GM23338 (cell line): ENCODE measurements around the gene GNB4. TPM values are rescaled to one million over a fixed set of nuclear protein-coding genes. Genes with fewer than 3 reads are reported as not detected.

Experiments
- ATAC-seq: fragments of 200-7000 bp; cut with Tn5 transposase; 3 replicates; pipeline ENCODE4 v1.9.1; 2020
- DNase-seq: peaks from one replicate; pipeline ENCODE4 v3.0.0-alpha.2; 2015; ENCODE audit warnings: low spot score
- H2AFZ ChIP-seq: fragments of 200-600 bp; sonication (generic); 2 replicates; pipeline ENCODE4 v1.8.0; 2016; ENCODE audit warnings: antibody characterized with exemption, mild to moderate bottlenecking, moderate library complexity
- H3F3A ChIP-seq: fragments of 200-600 bp; sonication (generic); replicated peaks from 2 replicates; pipeline ENCODE4 v1.8.0; 2017; ENCODE audit warnings: antibody characterized with exemption, mixed run types, low read depth
- H3K27ac ChIP-seq: fragments of 200-600 bp; sonication (generic); 2 replicates; pipeline ENCODE4 v1.6.1; 2016; ENCODE audit warnings: low read depth
- H3K27me3 ChIP-seq: fragments of 200-600 bp; sonication (generic); 2 replicates; pipeline ENCODE4 v1.8.0; 2016; ENCODE audit warnings: mild to moderate bottlenecking, mixed run types, moderate library complexity; ENCODE audit not compliant: insufficient read depth
- H3K36me3 ChIP-seq: fragments of 200-600 bp; sonication (generic); 2 replicates; pipeline ENCODE4 v1.8.0; 2016; ENCODE audit warnings: mild to moderate bottlenecking; ENCODE audit not compliant: insufficient read depth
- H3K4me1 ChIP-seq: fragments of 200-600 bp; sonication (generic); 2 replicates; pipeline ENCODE4 v1.8.0; 2016; ENCODE audit warnings: mild to moderate bottlenecking, moderate library complexity; ENCODE audit not compliant: insufficient read depth
- H3K4me2 ChIP-seq: fragments of 200-600 bp; sonication (generic); 2 replicates; pipeline ENCODE4 v1.7.1; 2017; ENCODE audit warnings: mixed run types
- H3K4me3 ChIP-seq: fragments of 200-600 bp; sonication (generic); 2 replicates; pipeline ENCODE4 v1.6.1; 2016; ENCODE audit warnings: mixed run types
- H3K79me2 ChIP-seq: fragments of 200-600 bp; sonication (generic); replicated peaks from 2 replicates; pipeline ENCODE4 v1.8.0; 2017; ENCODE audit warnings: mild to moderate bottlenecking; ENCODE audit not compliant: insufficient read depth
- H3K9me2 ChIP-seq: fragments of 200-600 bp; sonication (generic); 2 replicates; pipeline ENCODE4 v1.8.0; 2017; ENCODE audit not compliant: insufficient read depth
- H4K20me1 ChIP-seq: fragments of 200-600 bp; sonication (generic); replicated peaks from 2 replicates; pipeline ENCODE4 v1.8.0; 2017; ENCODE audit warnings: mild to moderate bottlenecking; ENCODE audit not compliant: insufficient read depth
- H3K27ac Mint-ChIP-seq: 2 replicates; pipeline ENCODE4 v1.8.0; 2020; ENCODE audit warnings: inconsistent platforms, mild to moderate bottlenecking, moderate library complexity, mixed read lengths
- H3K27me3 Mint-ChIP-seq: 3 replicates; pipeline ENCODE4 v1.8.0; 2022; ENCODE audit warnings: low read depth, mild to moderate bottlenecking, moderate library complexity, mixed read lengths, inconsistent platforms; ENCODE audit not compliant: insufficient read depth, poor library complexity
- H3K36me3 Mint-ChIP-seq: 3 replicates; pipeline ENCODE4 v1.8.0; 2021; ENCODE audit warnings: low read depth, mild to moderate bottlenecking, inconsistent platforms, moderate library complexity, mixed read lengths
- H3K4me1 Mint-ChIP-seq: 3 replicates; pipeline ENCODE4 v1.8.0; 2020; ENCODE audit warnings: mild to moderate bottlenecking, inconsistent platforms, mixed read lengths
- H3K4me3 Mint-ChIP-seq: 3 replicates; pipeline ENCODE4 v1.8.0; 2021; ENCODE audit warnings: moderate library complexity, mild to moderate bottlenecking, inconsistent platforms, mixed read lengths
- H3K9me3 Mint-ChIP-seq: 3 replicates; pipeline ENCODE4 v1.8.0; 2020; ENCODE audit warnings: moderate library complexity, mild to moderate bottlenecking, inconsistent platforms, mixed read lengths
- CREB1 ChIP-seq: fragments of 250-450 bp; sonication (Bioruptor Pico); IDR thresholded peaks from 2 replicates; pipeline ENCODE4 v1.5.0; 2020; ENCODE audit warnings: low read depth, mild to moderate bottlenecking, moderate library complexity
- CTCF ChIP-seq, 2 experiments: fragments of 200-600 bp in 1 of 2; sonication (generic) in 1 of 2; conservative IDR thresholded peaks; 2 replicates each; pipeline versions ENCODE4 v1.5.1 to v1.6.1; 2016 to 2017; ENCODE audit warnings: antibody characterized with exemption in 2 of 2, low read depth in 2 of 2, mild to moderate bottlenecking in 2 of 2, moderate library complexity in 1 of 2
- ETS1 ChIP-seq: IDR thresholded peaks from 2 replicates; pipeline ENCODE4 v1.6.1; 2016; ENCODE audit warnings: antibody characterized with exemption
- EZH2 ChIP-seq: fragments of 200-600 bp; sonication (generic); IDR thresholded peaks from one replicate; pipeline ENCODE4 v1.8.0; 2017; ENCODE audit warnings: antibody characterized with exemption, mild to moderate bottlenecking, low read depth; ENCODE audit not compliant: unreplicated experiment
- EZH2phosphoT487 ChIP-seq: fragments of 200-600 bp; sonication (generic); IDR thresholded peaks from one replicate; pipeline ENCODE4 v1.8.1; 2018; ENCODE audit warnings: antibody characterized with exemption; ENCODE audit not compliant: unreplicated experiment
- JUNB ChIP-seq: IDR thresholded peaks from one replicate; pipeline ENCODE4 v1.6.1; 2016; ENCODE audit warnings: antibody characterized with exemption; ENCODE audit not compliant: unreplicated experiment
- NANOG ChIP-seq: IDR thresholded peaks from 2 replicates; pipeline ENCODE4 v1.6.1; 2016; ENCODE audit warnings: antibody characterized with exemption, borderline replicate concordance
- POLR2AphosphoS5 ChIP-seq: IDR thresholded peaks from 2 replicates; pipeline ENCODE4 v1.6.1; 2016; ENCODE audit warnings: antibody characterized with exemption, low read depth
- REST ChIP-seq: IDR thresholded peaks from one replicate; pipeline ENCODE4 v1.6.1; 2018; ENCODE audit warnings: antibody characterized with exemption; ENCODE audit not compliant: unreplicated experiment
- STAT1 ChIP-seq: IDR thresholded peaks from one replicate; pipeline ENCODE4 v1.6.1; 2016; ENCODE audit warnings: antibody characterized with exemption; ENCODE audit not compliant: unreplicated experiment
- ZNF114 ChIP-seq: fragments of 250-450 bp; sonication (Bioruptor Pico); IDR thresholded peaks from 2 replicates; pipeline ENCODE4 v1.5.0; 2020; ENCODE audit warnings: mild to moderate bottlenecking, moderate library complexity
- ZNF331 ChIP-seq: fragments of 250-450 bp; sonication (Bioruptor Pico); IDR thresholded peaks from 2 replicates; pipeline ENCODE4 v1.5.0; 2020; ENCODE audit warnings: low read depth, mild to moderate bottlenecking, moderate library complexity
- ZNF462 ChIP-seq: fragments of 250-450 bp; sonication (Bioruptor Pico); IDR thresholded peaks from 2 replicates; pipeline ENCODE4 v1.5.0; 2020; ENCODE audit warnings: mild to moderate bottlenecking, moderate library complexity
- polyA plus RNA-seq: library from polyadenylated mRNA; unstranded; fragments of >200 nt; fragmentation: Nextera tagmentation; extraction: Ambion mirVana; gene quantifications from 2 replicates; pipeline ENCODE4 v1.2.1, GENCODE V29; 2016
- total RNA-seq: library from RNA; depleted of rRNA; stranded (reverse); fragments of >200 nt; shearing (Covaris generic); gene quantifications from 2 replicates; pipeline ENCODE4 v1.2.3, GENCODE V29; 2014

GNB4 gene
- total and polyA plus RNA-seq, 2 experiments from 2014 or later: 11.3 to 28.4 TPM

- Histone ChIP-seq H3K27me3 (no peaks in the 10 kb centered on the region), H2AFZ (peak overlapping the region; percentile 38), H3K4me2 (no peak overlapping the region), H3K36me3 (no peaks in the 10 kb centered on the region), H4K20me1 (no peaks in the 10 kb centered on the region), H3K4me1 (no peaks in the 10 kb centered on the region), H3K4me3 (no peak overlapping the region), H3K79me2 (no peaks in the 10 kb centered on the region), H3K27ac (no peak overlapping the region), H3K9me2 (no peaks in the 10 kb centered on the region), H3F3A (no peaks in the 10 kb centered on the region)
- Mint-ChIP-seq H3K36me3 (peaks cover under 1% of the 10 kb centered on the region), H3K27me3 (no peaks in the 10 kb centered on the region), H3K4me3 (no peak overlapping the region), H3K9me3 (peaks cover 22% of the 10 kb centered on the region), H3K4me1 (peaks cover 7% of the 10 kb centered on the region), H3K27ac (no peak overlapping the region)
- ATAC-seq (peak; percentile 41; the same call in 1 of the 3 replicates), DNase-seq (peak; percentile 8)
- TF ChIP-seq CTCF (conservative IDR thresholded peaks at IDR 0.05; ENCODE audit: low read depth in 2 of 2) (no peak), EZH2 (no peak), POLR2AphosphoS5 (no peak), ZNF114 (CRISPR knock-in tag) (no peak), REST (no peak), NANOG (no peak), CREB1 (CRISPR knock-in tag) (no peak), ETS1 (no peak), ZNF331 (no peak), JUNB (no peak), STAT1 (no peak), ZNF462 (CRISPR knock-in tag) (no peak), EZH2phosphoT487 (no peak)
Measured at GRCh38 chr3:179488213-179488612, 36.9 kb upstream of the GNB4 start.
